GM12864 (cell line): Measurements from ENCODE around the gene TET2.

ENCODE experiments used
- DNase-seq: peaks from one replicate; pipeline ENCODE4 v3.0.0-alpha.2; 2011; ENCODE audit warnings: low read depth
- H3K4me3 ChIP-seq: 2 replicates; pipeline ENCODE4 v1.5.1; 2011; ENCODE audit warnings: mild to moderate bottlenecking, low read depth, low read length, control low read depth
- TF ChIP-seq, protein P1 (sequence below): IDR thresholded peaks from 2 replicates; pipeline ENCODE4 v1.5.1; 2011; ENCODE audit warnings: low read depth, mild to moderate bottlenecking, moderate library complexity, low read length, control low read depth, inconsistent platforms; ENCODE audit errors: missing control alignments

Gene TET2

DNA sequence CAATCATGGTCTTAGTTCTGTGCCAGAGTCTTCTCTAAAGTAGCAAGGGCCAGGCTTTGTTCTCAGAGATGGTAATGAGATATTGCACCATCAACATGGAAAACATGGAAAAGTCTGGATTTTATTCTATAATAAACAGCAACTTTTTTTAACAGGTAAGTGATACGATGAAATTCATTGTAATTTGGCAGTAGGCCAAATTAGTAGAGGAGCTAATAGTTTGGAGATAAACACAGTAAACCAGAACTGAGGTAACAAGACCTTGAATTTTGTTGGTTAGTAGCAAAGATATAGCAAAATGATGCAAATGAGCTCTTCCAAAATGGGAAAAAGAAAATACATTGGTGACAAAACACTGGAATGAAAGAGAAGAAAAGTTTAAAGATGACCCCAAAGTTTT lies 126.6 kb downstream of the TET2 start:
- TF ChIP-seq, protein P1, sequence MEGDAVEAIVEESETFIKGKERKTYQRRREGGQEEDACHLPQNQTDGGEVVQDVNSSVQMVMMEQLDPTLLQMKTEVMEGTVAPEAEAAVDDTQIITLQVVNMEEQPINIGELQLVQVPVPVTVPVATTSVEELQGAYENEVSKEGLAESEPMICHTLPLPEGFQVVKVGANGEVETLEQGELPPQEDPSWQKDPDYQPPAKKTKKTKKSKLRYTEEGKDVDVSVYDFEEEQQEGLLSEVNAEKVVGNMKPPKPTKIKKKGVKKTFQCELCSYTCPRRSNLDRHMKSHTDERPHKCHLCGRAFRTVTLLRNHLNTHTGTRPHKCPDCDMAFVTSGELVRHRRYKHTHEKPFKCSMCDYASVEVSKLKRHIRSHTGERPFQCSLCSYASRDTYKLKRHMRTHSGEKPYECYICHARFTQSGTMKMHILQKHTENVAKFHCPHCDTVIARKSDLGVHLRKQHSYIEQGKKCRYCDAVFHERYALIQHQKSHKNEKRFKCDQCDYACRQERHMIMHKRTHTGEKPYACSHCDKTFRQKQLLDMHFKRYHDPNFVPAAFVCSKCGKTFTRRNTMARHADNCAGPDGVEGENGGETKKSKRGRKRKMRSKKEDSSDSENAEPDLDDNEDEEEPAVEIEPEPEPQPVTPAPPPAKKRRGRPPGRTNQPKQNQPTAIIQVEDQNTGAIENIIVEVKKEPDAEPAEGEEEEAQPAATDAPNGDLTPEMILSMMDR = no peak
- DNase-seq = no peak
- no peak overlapping the region for H3K4me3 ChIP-seq

DNA sequence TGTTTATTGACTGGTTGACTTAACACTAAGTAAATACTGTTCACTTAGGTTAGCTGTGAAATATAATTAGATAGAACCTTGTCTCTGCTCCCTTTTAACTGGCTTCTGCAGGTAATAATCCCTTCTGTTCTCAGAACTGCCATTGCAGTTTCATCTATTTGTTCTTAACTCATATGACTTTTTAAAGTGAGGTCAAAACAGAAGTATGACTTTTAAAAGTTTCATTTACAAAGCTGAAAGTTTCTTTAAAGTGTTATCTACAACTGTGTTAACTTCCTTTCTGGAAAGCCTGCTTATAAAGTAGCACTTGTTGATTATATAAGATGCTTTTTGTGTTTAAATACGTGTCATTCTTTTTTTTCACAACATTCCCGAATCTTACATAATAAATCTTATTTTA lies 127.4 kb downstream of the TET2 start:
- no peak for DNase-seq
- TF ChIP-seq, protein P1 = no peak
- no peak overlapping the region for H3K4me3 ChIP-seq

DNA sequence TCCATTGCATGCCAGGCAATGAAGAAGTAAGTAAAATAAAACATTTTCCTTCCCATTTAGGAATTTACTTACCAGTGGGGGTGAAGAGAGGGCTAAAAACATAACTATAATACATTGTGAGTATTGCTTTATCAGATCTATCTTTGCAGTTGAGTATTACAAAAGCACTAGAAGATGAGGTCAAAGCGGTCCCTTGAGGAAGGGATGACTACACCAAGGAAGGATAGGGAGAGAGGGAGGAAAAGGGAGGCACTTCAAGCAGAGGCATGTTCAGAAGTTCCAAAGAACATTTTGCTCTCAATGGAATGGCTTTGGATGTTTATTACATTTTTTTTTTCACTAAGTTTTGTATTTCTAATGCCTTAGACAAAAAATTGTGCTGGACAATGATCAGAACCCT lies 127.8 kb downstream of the TET2 start:
- H3K4me3 ChIP-seq = no peak overlapping the region
- TF ChIP-seq, protein P1 = no peak
- no peak for DNase-seq

DNA sequence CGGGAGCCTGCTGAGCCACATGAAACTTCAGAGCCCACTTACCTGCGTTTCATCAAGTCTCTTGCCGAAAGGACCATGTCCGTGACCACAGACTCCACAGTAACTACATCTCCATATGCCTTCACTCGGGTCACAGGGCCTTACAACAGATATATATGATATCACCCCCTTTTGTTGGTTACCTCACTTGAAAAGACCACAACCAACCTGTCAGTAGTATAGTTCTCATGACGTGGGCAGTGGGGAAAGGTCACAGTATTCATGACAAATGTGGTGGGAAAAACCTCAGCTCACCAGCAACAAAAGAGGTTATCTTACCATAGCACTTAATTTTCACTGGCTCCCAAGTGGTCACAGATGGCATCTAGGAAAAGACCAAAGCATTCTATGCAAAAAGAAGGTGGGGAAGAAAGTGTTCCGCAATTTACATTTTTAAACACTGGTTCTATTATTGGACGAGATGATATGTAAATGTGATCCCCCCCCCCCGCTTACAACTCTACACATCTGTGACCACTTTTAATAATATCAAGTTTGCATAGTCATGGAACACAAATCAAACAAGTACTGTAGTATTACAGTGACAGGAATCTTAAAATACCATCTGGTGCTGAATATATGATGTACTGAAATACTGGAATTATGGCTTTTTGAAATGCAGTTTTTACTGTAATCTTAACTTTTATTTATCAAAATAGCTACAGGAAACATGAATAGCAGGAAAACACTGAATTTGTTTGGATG lies 129.9 kb downstream of the TET2 start:
- H3K4me3 ChIP-seq = no peak overlapping the region
- DNase-seq = no peak
- TF ChIP-seq, protein P1 = no peak

DNA sequence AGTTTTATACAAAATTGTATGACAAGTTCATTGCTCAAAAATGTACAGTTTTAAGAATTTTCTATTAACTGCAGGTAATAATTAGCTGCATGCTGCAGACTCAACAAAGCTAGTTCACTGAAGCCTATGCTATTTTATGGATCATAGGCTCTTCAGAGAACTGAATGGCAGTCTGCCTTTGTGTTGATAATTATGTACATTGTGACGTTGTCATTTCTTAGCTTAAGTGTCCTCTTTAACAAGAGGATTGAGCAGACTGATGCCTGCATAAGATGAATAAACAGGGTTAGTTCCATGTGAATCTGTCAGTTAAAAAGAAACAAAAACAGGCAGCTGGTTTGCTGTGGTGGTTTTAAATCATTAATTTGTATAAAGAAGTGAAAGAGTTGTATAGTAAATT lies 131.0 kb downstream of the TET2 start:
- no peak for DNase-seq
- TF ChIP-seq, protein P1 = no peak
- H3K4me3 ChIP-seq = no peak overlapping the region

DNA sequence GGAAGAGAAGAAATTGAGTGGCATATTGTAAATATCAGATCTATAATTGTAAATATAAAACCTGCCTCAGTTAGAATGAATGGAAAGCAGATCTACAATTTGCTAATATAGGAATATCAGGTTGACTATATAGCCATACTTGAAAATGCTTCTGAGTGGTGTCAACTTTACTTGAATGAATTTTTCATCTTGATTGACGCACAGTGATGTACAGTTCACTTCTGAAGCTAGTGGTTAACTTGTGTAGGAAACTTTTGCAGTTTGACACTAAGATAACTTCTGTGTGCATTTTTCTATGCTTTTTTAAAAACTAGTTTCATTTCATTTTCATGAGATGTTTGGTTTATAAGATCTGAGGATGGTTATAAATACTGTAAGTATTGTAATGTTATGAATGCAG lies 132.6 kb downstream of the TET2 start:
- TF ChIP-seq, protein P1 = no peak
- H3K4me3 ChIP-seq = no peak overlapping the region
- no peak for DNase-seq
